ENCODE measurements around the gene SLC13A2.

Gene SLC13A2

GRCh38 chr17:28492352-28493310, 19.2 kb downstream of the SLC13A2 start:
- DNase-seq (ENCODE audit: low spot score) = no peak

- no peak for DNase-seq (ENCODE audit: low spot score)
Measured at GRCh38 chr17:28493460-28493859, 20.0 kb downstream of the SLC13A2 start.

GRCh38 chr17:28494445-28495188, 21.2 kb downstream of the SLC13A2 start:
- DNase-seq (ENCODE audit: low spot score) = peak; percentile 73

- no peak for DNase-seq (ENCODE audit: low spot score)
Measured at GRCh38 chr17:28495635-28496034, 22.2 kb downstream of the SLC13A2 start.

- DNase-seq (ENCODE audit: low spot score) = no peak
Measured at GRCh38 chr17:28497931-28498330, 24.5 kb downstream of the SLC13A2 start.

GRCh38 chr17:28498652-28499363, 25.4 kb downstream of the SLC13A2 start:
- DNase-seq (ENCODE audit: low spot score) = no peak

GRCh38 chr17:28499364-28499664, 25.9 kb downstream of the SLC13A2 start:
- no peak for DNase-seq (ENCODE audit: low spot score)

GRCh38 chr17:28499684-28500357, 26.4 kb downstream of the SLC13A2 start:
- no peak for DNase-seq (ENCODE audit: low spot score)

GRCh38 chr17:28500712-28501379, 27.4 kb downstream of the SLC13A2 start:
- DNase-seq (ENCODE audit: low spot score) = no peak

- no peak for DNase-seq (ENCODE audit: low spot score)
Measured at GRCh38 chr17:28501421-28502284, 28.2 kb downstream of the SLC13A2 start.

GRCh38 chr17:28503420-28503819, 30.0 kb downstream of the SLC13A2 start:
- DNase-seq (ENCODE audit: low spot score) = no peak

- DNase-seq (ENCODE audit: low spot score) = no peak
Measured at GRCh38 chr17:28505986-28506665, 32.7 kb downstream of the SLC13A2 start, which contains the start of gene FOXN1. FOXN1 (plus strand) TSS chr17:28506348; CDS start chr17:28523970, 17,622 bp downstream.

- no peak for DNase-seq (ENCODE audit: low spot score)
Measured at GRCh38 chr17:28506763-28507487, 33.5 kb downstream of the SLC13A2 start.

GRCh38 chr17:28507567-28508203, 34.2 kb downstream of the SLC13A2 start:
- no peak for DNase-seq (ENCODE audit: low spot score)

- no peak for DNase-seq (ENCODE audit: low spot score)
Measured at GRCh38 chr17:28508211-28508724, 34.8 kb downstream of the SLC13A2 start.

GRCh38 chr17:28509789-28510188, 36.3 kb downstream of the SLC13A2 start:
- no peak for DNase-seq (ENCODE audit: low spot score)

GRCh38 chr17:28511858-28512461, 38.5 kb downstream of the SLC13A2 start:
- no peak for DNase-seq (ENCODE audit: low spot score)

- DNase-seq (ENCODE audit: low spot score) = no peak
Measured at GRCh38 chr17:28513476-28513875, 40.0 kb downstream of the SLC13A2 start.
